ENCODE measurements around the gene PADI3.

PADI3 gene

GRCh38 chr1:17307946-17308345 is 59.0 kb downstream of the PADI3 start, which contains the start of gene PADI4:
Gene PADI4 (plus strand): TSS chr1:17308197. CDS start chr1:17308223, 26 bp downstream.
- TF ChIP-seq, protein P1, sequence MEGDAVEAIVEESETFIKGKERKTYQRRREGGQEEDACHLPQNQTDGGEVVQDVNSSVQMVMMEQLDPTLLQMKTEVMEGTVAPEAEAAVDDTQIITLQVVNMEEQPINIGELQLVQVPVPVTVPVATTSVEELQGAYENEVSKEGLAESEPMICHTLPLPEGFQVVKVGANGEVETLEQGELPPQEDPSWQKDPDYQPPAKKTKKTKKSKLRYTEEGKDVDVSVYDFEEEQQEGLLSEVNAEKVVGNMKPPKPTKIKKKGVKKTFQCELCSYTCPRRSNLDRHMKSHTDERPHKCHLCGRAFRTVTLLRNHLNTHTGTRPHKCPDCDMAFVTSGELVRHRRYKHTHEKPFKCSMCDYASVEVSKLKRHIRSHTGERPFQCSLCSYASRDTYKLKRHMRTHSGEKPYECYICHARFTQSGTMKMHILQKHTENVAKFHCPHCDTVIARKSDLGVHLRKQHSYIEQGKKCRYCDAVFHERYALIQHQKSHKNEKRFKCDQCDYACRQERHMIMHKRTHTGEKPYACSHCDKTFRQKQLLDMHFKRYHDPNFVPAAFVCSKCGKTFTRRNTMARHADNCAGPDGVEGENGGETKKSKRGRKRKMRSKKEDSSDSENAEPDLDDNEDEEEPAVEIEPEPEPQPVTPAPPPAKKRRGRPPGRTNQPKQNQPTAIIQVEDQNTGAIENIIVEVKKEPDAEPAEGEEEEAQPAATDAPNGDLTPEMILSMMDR (IDR thresholded peaks at IDR 0.05): no peak
- DNase-seq (ENCODE audit: low spot score): no peak
- H3K27ac ChIP-seq: no peak within 1 kb of the TSS
- no peak within 1 kb of the TSS for H3K4me3 ChIP-seq

DNA sequence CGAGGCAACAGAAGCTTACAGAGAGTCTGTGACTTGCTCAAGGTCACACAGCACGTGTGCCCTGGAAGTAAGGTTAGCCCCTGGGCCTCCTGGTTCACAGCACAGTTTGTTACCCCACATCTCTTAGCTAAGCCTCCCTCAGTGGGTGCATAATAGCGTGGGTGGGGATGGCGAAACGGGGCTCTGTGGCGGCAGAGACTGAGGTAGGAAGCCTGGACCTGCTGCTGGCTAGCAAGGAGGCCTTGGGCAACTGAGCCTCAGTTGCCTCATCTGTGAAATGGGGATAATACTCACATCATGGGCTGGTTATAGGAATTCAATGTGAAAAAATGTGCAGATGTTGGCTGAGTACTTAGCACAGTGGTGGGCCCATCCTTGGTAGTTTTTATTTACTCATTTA is 59.7 kb downstream of the PADI3 start:
- Histone ChIP-seq H3K4me3 (no peak overlapping the region), H3K27ac (no peak overlapping the region)
- TF ChIP-seq, protein P1 (IDR thresholded peaks at IDR 0.05): no peak
- DNase-seq (ENCODE audit: low spot score): no peak

GRCh38 chr1:17309426-17310067 is 60.6 kb downstream of the PADI3 start:
- TF ChIP-seq, protein P1 (IDR thresholded peaks at IDR 0.05): no peak
- no peak for DNase-seq (ENCODE audit: low spot score)
- H3K4me3 ChIP-seq: no peak overlapping the region
- no peak overlapping the region for H3K27ac ChIP-seq

DNA sequence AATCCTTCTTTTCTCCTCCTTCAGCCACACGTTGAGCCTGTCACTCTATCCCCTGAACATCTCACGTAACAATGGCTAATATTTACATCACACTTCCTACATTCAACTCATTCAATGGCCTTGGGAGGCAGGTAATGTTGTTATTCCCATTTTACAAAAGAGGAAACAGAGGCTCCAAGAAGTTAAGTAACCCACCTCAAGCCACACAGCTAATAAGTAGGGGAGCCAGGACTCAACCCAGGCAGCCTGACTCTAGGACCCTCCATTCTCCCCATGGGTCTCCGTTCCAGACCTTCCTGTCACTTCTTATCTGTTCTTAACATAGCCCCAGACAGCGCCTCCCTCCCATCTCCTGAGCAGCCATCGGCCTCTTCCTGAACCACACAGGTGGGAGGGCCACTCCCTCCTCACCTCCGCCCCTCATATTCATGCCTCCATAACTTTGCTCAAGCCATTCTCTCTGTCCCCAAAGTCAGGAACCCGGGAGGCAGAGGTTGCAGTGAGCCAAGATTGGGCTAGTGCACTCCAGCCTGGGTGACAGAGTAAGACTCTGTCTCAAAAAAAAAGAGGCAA is 61.3 kb downstream of the PADI3 start:
- TF ChIP-seq, protein P1 (IDR thresholded peaks at IDR 0.05): no peak
- Histone ChIP-seq H3K4me3 (no peak overlapping the region), H3K27ac (no peak overlapping the region)
- no peak for DNase-seq (ENCODE audit: low spot score)

- H3K27ac ChIP-seq: no peak overlapping the region
- no peak overlapping the region for H3K4me3 ChIP-seq
- no peak for DNase-seq (ENCODE audit: low spot score)
- TF ChIP-seq, protein P1 (IDR thresholded peaks at IDR 0.05): no peak
Observed at GRCh38 chr1:17313530-17314309, 64.8 kb downstream of the PADI3 start.

GRCh38 chr1:17314491-17314971 is 65.6 kb downstream of the PADI3 start:
- no peak for DNase-seq (ENCODE audit: low spot score)
- H3K4me3 ChIP-seq: no peak overlapping the region
- no peak overlapping the region for H3K27ac ChIP-seq
- TF ChIP-seq, protein P1 (IDR thresholded peaks at IDR 0.05): no peak
